Endothelial cell (in vitro differentiated cells): Measurements from ENCODE around the gene DESI2. TPM values are rescaled to one million over a fixed set of nuclear protein-coding genes. Genes with fewer than 3 reads are reported as not detected.

Source experiments
- DNase-seq: peaks from one replicate; pipeline ENCODE4 v3.0.0; 2021; ENCODE audit warnings: low spot score
- H3K27ac Mint-ChIP-seq: one replicate; pipeline ENCODE4 v1.8.0; 2021; ENCODE audit warnings: mixed read lengths, inconsistent platforms; ENCODE audit not compliant: unreplicated experiment
- H3K27me3 Mint-ChIP-seq: one replicate; pipeline ENCODE4 v1.8.0; 2021; ENCODE audit warnings: mild to moderate bottlenecking, moderate library complexity, mixed read lengths, inconsistent platforms; ENCODE audit not compliant: unreplicated experiment
- H3K36me3 Mint-ChIP-seq: one replicate; pipeline ENCODE4 v1.8.0; 2021; ENCODE audit warnings: mild to moderate bottlenecking, low read depth, mixed read lengths, inconsistent platforms; ENCODE audit not compliant: unreplicated experiment
- H3K4me1 Mint-ChIP-seq: one replicate; pipeline ENCODE4 v1.8.0; 2021; ENCODE audit warnings: mild to moderate bottlenecking, mixed read lengths, inconsistent platforms; ENCODE audit not compliant: unreplicated experiment
- H3K4me3 Mint-ChIP-seq: one replicate; pipeline ENCODE4 v1.8.0; 2021; ENCODE audit warnings: mild to moderate bottlenecking, mixed read lengths, inconsistent platforms; ENCODE audit not compliant: unreplicated experiment
- H3K9me3 Mint-ChIP-seq: one replicate; pipeline ENCODE4 v1.8.0; 2021; ENCODE audit warnings: mixed read lengths, inconsistent platforms; ENCODE audit not compliant: unreplicated experiment
- total RNA-seq: library from RNA; stranded (reverse); fragmentation: NEBNext Ultra II Directional; extraction: Animal tissue kit (Norgen Biotek cat#: 25700); gene quantifications from one replicate; pipeline ENCODE4 v1.2.1, GENCODE V29; 2021; ENCODE audit not compliant: unreplicated experiment
- TF ChIP-seq, protein P1 (sequence below): fragments of 200-600 bp; sonication (generic); IDR thresholded peaks from one replicate; pipeline ENCODE4 v1.5.0; 2021; ENCODE audit warnings: antibody characterized with exemption; ENCODE audit not compliant: unreplicated experiment

Gene DESI2
- total RNA-seq, 1 donor from 2014 or later = 52.5 TPM

DNA sequence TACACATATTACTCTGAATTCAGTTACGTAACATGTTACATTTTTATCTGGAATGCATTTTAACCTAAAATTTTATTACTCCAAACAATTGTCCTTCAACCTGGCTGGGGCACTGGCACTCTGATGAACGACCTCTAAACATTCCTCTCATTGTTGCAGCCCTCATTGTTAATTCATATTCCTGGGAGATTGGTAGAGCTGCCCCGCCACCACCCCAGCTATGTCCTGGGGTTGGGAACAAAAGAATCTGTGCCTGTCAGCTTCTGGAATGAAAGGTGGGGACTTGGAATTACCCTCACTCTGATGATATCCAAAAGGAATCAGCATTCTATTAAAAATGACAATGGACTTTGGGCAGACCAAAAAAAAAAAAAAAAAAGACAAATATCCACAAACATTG is 38.0 kb upstream of the DESI2 start:
- Mint-ChIP-seq H3K4me1 (no peaks in the 10 kb centered on the region), H3K4me3 (no peak overlapping the region), H3K9me3 (no peaks in the 10 kb centered on the region), H3K27me3 (no peaks in the 10 kb centered on the region), H3K36me3 (no peaks in the 10 kb centered on the region), H3K27ac (no peak overlapping the region)
- TF ChIP-seq, protein P1, sequence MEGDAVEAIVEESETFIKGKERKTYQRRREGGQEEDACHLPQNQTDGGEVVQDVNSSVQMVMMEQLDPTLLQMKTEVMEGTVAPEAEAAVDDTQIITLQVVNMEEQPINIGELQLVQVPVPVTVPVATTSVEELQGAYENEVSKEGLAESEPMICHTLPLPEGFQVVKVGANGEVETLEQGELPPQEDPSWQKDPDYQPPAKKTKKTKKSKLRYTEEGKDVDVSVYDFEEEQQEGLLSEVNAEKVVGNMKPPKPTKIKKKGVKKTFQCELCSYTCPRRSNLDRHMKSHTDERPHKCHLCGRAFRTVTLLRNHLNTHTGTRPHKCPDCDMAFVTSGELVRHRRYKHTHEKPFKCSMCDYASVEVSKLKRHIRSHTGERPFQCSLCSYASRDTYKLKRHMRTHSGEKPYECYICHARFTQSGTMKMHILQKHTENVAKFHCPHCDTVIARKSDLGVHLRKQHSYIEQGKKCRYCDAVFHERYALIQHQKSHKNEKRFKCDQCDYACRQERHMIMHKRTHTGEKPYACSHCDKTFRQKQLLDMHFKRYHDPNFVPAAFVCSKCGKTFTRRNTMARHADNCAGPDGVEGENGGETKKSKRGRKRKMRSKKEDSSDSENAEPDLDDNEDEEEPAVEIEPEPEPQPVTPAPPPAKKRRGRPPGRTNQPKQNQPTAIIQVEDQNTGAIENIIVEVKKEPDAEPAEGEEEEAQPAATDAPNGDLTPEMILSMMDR = no peak
- no peak for DNase-seq

DNA sequence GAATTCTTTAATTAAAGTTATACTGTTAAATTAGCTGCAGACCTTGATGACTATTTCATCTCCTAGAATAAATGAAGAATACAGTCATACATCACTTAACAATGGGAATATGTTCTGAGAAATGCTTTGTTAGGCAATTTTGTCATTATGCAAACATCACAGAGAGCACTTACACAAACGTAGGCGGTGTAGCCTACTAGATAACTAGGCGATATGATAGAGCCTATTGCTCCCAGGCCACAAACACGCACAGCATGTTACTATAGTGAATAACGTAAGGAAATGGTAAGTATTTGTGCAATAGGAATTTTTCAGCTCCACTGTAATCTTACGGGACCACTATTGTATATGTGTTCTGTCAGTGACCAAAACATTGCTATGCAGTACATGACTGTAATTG is 37.6 kb upstream of the DESI2 start:
- H3K4me3 Mint-ChIP-seq = no peak overlapping the region
- no peaks in the 10 kb centered on the region for H3K4me1 Mint-ChIP-seq
- no peaks in the 10 kb centered on the region for H3K9me3 Mint-ChIP-seq
- H3K36me3 Mint-ChIP-seq = no peaks in the 10 kb centered on the region
- TF ChIP-seq, protein P1 = no peak
- no peak for DNase-seq
- H3K27me3 Mint-ChIP-seq = no peaks in the 10 kb centered on the region
- no peak overlapping the region for H3K27ac Mint-ChIP-seq

DNA sequence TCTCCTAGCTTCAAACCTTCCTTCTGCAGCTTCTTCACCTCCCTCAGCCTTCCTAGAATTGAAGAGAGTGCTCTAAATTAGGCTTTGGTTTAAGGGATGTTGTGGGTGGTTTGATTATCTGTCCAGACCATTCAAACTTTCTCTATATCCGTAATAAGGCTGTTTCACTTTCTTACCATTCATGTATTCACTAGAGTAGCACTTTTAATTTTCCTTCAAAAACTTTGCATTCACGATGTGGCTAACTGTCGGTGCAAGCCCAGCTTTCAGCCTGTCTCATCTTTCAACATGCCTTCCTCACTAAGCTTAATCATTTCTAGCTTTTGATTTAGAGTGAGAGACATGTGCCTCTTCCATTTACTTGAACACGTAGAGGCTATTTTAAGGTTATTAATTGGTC is 26.2 kb upstream of the DESI2 start:
- Mint-ChIP-seq H3K36me3 (no peaks in the 10 kb centered on the region), H3K4me3 (no peak overlapping the region), H3K9me3 (peaks cover 8% of the 10 kb centered on the region), H3K27ac (no peak overlapping the region), H3K27me3 (no peaks in the 10 kb centered on the region), H3K4me1 (no peaks in the 10 kb centered on the region)
- TF ChIP-seq, protein P1 = no peak
- DNase-seq = no peak

DNA sequence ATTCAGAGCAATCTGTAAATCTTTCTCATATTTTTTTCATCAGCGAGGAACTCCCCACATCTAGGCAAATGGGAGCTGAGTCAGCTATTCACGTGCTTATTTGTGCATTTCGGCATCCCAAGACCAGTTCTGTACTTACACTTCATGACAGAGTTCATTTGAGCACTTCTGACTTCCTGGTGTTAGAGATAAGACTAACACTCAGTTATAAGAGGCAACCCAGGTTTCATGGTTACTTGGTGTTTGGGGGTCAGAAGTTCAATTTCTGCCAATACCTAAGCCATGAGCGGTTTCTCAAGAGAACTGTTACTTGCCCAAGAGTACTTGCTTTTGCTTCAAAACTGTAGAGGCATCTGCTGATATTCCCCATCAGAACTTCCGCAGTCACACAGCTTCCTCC is 24.1 kb upstream of the DESI2 start:
- Mint-ChIP-seq H3K4me3 (no peak overlapping the region), H3K36me3 (no peaks in the 10 kb centered on the region), H3K4me1 (no peaks in the 10 kb centered on the region), H3K9me3 (peaks cover 5% of the 10 kb centered on the region), H3K27me3 (no peaks in the 10 kb centered on the region), H3K27ac (no peak overlapping the region)
- TF ChIP-seq, protein P1 = no peak
- DNase-seq = no peak

DNA sequence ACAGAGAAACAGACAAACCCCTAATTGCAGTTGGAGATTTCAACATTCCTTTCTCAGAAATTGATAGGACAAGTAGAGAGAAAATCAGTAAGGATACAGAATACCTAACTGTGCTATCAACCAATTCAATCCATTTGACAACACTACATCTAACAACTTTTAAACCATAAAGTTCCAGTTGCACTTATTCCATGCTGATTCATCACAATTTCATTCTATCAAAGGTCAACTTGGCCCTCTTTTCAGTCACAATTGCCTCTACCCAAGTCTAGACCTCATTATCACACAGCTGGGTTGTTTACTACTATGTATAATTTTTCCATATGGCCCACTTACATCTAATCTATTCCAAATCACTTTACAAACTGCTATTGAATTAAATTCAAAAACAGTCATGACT is 19.8 kb upstream of the DESI2 start:
- no peak for DNase-seq
- H3K36me3 Mint-ChIP-seq = no peaks in the 10 kb centered on the region
- no peak overlapping the region for H3K27ac Mint-ChIP-seq
- no peak overlapping the region for H3K4me3 Mint-ChIP-seq
- no peaks in the 10 kb centered on the region for H3K9me3 Mint-ChIP-seq
- H3K27me3 Mint-ChIP-seq = no peaks in the 10 kb centered on the region
- no peaks in the 10 kb centered on the region for H3K4me1 Mint-ChIP-seq
- TF ChIP-seq, protein P1 = no peak
